Thoracic aorta (tissue), 2 donors: ENCODE results near the gene DNAJC5. TPM values are rescaled to one million over a fixed set of nuclear protein-coding genes. Genes with fewer than 3 reads are reported as not detected.

ENCODE experiments used
- ATAC-seq: fragments of 150-250 bp; one replicate; pipeline ENCODE4 v1.8.0; 2017; ENCODE audit warnings: low read depth; ENCODE audit not compliant: insufficient number of reproducible peaks, low FRiP score
- DNase-seq: peaks from one replicate; pipeline ENCODE4 v3.0.0-alpha.2; 2020; ENCODE audit warnings: low spot score
- H3K27ac ChIP-seq, 2 donors: fragments of 200-600 bp; sonication (generic); 1 replicate in 1 of 2; 2 replicates in 1 of 2; pipeline ENCODE4 v1.5.1; 2016; ENCODE audit warnings: mild to moderate bottlenecking in 2 of 2, moderate library complexity in 2 of 2
- H3K27me3 ChIP-seq: fragments of 200-600 bp; sonication (generic); replicated peaks from 2 replicates; pipeline ENCODE4 v1.6.0; 2016; ENCODE audit warnings: mild to moderate bottlenecking; ENCODE audit not compliant: insufficient read depth
- H3K36me3 ChIP-seq: fragments of 200-600 bp; sonication (generic); one replicate; pipeline ENCODE4 v1.5.1; 2016
- H3K4me1 ChIP-seq, 2 donors: fragments of 200-600 bp; sonication (generic); 1 replicate in 1 of 2; 2 replicates in 1 of 2; pipeline versions ENCODE4 v1.5.1 to v1.6.0; 2016; ENCODE audit warnings: low read depth in 2 of 2, mild to moderate bottlenecking in 1 of 2; ENCODE audit not compliant: control insufficient read depth in 1 of 2
- H3K4me3 ChIP-seq: fragments of 200-600 bp; sonication (generic); 2 replicates; pipeline ENCODE4 v1.5.1; 2016; ENCODE audit warnings: mild to moderate bottlenecking
- H3K9me3 ChIP-seq: fragments of 200-600 bp; sonication (generic); 2 replicates; pipeline ENCODE4 v1.5.1; 2016
- total RNA-seq, 2 donors: library from RNA; depleted of rRNA; stranded (reverse); fragments of >200 nt; gene quantifications; one replicate each; pipeline versions ENCODE4 v1.1.0 to v1.2.3, GENCODE V29; 2016
- TF ChIP-seq, protein P1 (sequence below): fragments of 200-600 bp; sonication (generic); IDR thresholded peaks from one replicate; pipeline ENCODE4 v1.5.1; 2019; ENCODE audit warnings: antibody characterized with exemption

DNAJC5 gene
- total RNA-seq, 2 donors from 2014 or later: 48.5 to 61.2 TPM

GRCh38 chr20:63947638-63948456 is 52.9 kb downstream of the DNAJC5 start:
- H3K4me3 ChIP-seq: peak overlapping the region; percentile 57
- no peaks in the 10 kb centered on the region for H3K27me3 ChIP-seq
- peaks cover 33 to 50% of the 10 kb centered on the region in 2 donors for H3K4me1 ChIP-seq
- no peak for DNase-seq
- ATAC-seq: no peak
- no peaks in the 10 kb centered on the region for H3K9me3 ChIP-seq
- TF ChIP-seq, protein P1, sequence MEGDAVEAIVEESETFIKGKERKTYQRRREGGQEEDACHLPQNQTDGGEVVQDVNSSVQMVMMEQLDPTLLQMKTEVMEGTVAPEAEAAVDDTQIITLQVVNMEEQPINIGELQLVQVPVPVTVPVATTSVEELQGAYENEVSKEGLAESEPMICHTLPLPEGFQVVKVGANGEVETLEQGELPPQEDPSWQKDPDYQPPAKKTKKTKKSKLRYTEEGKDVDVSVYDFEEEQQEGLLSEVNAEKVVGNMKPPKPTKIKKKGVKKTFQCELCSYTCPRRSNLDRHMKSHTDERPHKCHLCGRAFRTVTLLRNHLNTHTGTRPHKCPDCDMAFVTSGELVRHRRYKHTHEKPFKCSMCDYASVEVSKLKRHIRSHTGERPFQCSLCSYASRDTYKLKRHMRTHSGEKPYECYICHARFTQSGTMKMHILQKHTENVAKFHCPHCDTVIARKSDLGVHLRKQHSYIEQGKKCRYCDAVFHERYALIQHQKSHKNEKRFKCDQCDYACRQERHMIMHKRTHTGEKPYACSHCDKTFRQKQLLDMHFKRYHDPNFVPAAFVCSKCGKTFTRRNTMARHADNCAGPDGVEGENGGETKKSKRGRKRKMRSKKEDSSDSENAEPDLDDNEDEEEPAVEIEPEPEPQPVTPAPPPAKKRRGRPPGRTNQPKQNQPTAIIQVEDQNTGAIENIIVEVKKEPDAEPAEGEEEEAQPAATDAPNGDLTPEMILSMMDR: no peak
- H3K36me3 ChIP-seq: peaks cover 28% of the 10 kb centered on the region
- peak overlapping the region in 1 of 2 donors; percentile 12 for H3K27ac ChIP-seq

GRCh38 chr20:63950701-63951397 is 55.9 kb downstream of the DNAJC5 start:
- Histone ChIP-seq H3K27me3 (no peaks in the 10 kb centered on the region), H3K4me3 (no peak overlapping the region), H3K36me3 (peaks cover under 1% of the 10 kb centered on the region), H3K9me3 (no peaks in the 10 kb centered on the region), H3K4me1 (peaks cover 46 to 71% of the 10 kb centered on the region in 2 donors), H3K27ac (peak overlapping the region; percentile 54 to 75)
- DNase-seq (no peak), ATAC-seq (no peak)
- TF ChIP-seq, protein P1: no peak

- Histone ChIP-seq H3K27ac (peak overlapping the region in 1 of 2 donors; percentile 54), H3K4me3 (no peak overlapping the region), H3K36me3 (no peaks in the 10 kb centered on the region), H3K4me1 (peaks cover 46 to 71% of the 10 kb centered on the region in 2 donors), H3K27me3 (no peaks in the 10 kb centered on the region), H3K9me3 (no peaks in the 10 kb centered on the region)
- no peak for ATAC-seq
- TF ChIP-seq, protein P1: no peak
- DNase-seq: no peak
Measured at GRCh38 chr20:63951398-63952209, 56.7 kb downstream of the DNAJC5 start.

GRCh38 chr20:63952210-63952535 is 57.2 kb downstream of the DNAJC5 start:
- no peak for ATAC-seq
- no peak overlapping the region for H3K4me3 ChIP-seq
- H3K9me3 ChIP-seq: no peaks in the 10 kb centered on the region
- no peak for DNase-seq
- H3K27ac ChIP-seq: no peak overlapping the region
- TF ChIP-seq, protein P1: no peak
- H3K36me3 ChIP-seq: no peaks in the 10 kb centered on the region
- H3K27me3 ChIP-seq: no peaks in the 10 kb centered on the region
- peaks cover 52 to 73% of the 10 kb centered on the region in 2 donors for H3K4me1 ChIP-seq

GRCh38 chr20:63952769-63953168 is 57.8 kb downstream of the DNAJC5 start:
- Histone ChIP-seq H3K27ac (no peak overlapping the region), H3K9me3 (no peaks in the 10 kb centered on the region), H3K4me3 (no peak overlapping the region), H3K27me3 (no peaks in the 10 kb centered on the region), H3K4me1 (peaks cover 54 to 73% of the 10 kb centered on the region in 2 donors), H3K36me3 (no peaks in the 10 kb centered on the region)
- TF ChIP-seq, protein P1: no peak
- no peak for ATAC-seq
- DNase-seq: no peak
